GM19099 (cell line): Measurements from ENCODE around the gene CHCHD10.
A peak's percentile ranks its signal among the peaks of the same experiment; 100 is the strongest.

Experiments
- POLR2A ChIP-seq: IDR thresholded peaks from 3 replicates; pipeline ENCODE4 v1.6.1; 2011; ENCODE audit warnings: low read depth; ENCODE audit not compliant: insufficient read length; ENCODE audit errors: extremely low read depth

Gene CHCHD10

GRCh38 chr22:23791738-23792645 lies 24.2 kb upstream of the CHCHD10 start:
- TF ChIP-seq POLR2A = no peak

DNA sequence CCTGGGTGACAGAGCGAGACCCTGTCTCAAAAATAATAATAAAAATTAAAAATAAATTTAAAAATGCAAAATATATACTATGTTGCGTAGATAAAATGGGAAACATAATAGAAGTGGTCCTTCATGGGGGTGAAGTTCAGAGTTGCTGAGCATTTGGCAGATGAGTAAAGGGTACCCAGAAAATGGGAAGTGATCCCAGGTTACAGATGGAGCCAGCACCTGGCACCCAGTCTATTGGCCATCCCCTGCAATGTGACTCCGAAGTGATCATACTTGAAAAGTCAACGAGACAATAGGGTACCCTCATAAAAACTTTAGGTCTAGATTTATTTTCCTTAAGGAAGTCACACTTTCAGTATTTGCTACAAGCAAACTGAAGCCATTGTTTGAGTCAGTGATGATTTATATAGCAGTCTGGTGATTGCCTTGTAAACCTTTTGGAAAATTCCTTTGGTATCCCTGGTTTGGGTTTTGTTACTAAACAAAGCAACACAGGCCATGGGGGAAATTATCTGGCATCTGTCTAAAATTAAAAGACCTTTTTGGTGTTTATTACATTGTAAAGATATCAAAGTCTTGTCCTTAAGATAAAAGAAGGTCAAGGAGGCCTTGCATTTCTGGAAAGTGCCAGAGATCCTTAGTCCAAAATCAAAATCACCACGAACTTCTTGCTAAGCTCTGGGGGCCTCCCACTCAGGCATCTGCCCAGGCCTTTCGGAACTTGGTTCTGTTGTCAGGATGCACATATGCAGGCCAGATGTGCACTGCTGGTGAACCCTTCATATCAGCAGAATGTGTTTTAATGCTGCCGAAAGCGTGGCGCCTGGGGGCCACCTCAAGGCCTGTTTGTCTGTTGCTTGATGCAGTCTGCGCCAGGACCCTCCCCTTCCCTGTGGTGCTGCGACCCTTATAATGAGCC lies 23.3 kb upstream of the CHCHD10 start:
- TF ChIP-seq POLR2A = no peak

DNA sequence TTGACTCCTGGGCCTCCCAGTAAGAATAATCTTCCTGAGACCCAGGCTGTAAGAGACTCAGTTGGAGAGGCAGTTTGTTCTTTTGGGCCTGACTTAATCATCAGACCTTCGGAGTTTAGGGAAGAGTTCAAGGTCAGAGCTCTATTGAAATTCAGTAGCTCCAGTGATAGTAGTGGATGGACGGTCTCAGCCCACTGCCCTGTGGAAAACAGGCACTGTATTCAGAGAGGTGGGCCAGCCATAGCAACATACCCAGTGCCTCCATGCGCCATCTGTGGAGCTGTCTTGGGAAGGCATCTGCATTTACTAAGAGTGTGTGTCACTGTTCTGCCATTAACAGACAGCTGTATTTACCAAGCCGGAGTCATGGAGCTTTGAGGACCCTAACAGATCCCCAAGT lies 21.9 kb upstream of the CHCHD10 start:
- TF ChIP-seq POLR2A = no peak

DNA sequence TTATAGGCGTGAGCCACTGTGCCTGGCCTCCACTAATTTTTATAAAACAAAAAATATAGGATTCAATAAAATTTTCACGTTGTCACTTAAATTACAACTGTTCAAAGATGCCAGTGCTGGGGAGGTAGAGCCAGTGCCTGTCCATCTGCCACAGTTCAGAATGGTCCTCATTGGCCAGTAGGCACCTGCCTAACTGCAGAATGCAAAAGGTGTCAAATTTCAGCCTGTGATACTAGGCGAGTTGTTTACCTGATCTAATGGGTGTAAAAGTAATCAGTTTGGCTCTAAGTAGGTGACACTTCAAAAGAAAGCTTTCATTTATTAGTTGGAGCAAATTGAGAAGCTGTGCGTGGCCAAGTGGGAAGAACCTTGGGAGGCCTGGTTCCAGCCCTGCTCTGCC lies 21.3 kb upstream of the CHCHD10 start:
- TF ChIP-seq POLR2A = no peak

- no peak for TF ChIP-seq POLR2A
Observed at GRCh38 chr22:23787910-23788309, 20.1 kb upstream of the CHCHD10 start.

- no peak for TF ChIP-seq POLR2A
Observed at GRCh38 chr22:23787600-23787896, 19.8 kb upstream of the CHCHD10 start.

GRCh38 chr22:23786752-23787599 lies 19.2 kb upstream of the CHCHD10 start, which contains the start of gene SMARCB1:
Gene SMARCB1, plus strand, starts transcription at chr22:23786966. Its CDS starts 204 bp downstream, at chr22:23787170.
- TF ChIP-seq POLR2A = peak; percentile 81

DNA sequence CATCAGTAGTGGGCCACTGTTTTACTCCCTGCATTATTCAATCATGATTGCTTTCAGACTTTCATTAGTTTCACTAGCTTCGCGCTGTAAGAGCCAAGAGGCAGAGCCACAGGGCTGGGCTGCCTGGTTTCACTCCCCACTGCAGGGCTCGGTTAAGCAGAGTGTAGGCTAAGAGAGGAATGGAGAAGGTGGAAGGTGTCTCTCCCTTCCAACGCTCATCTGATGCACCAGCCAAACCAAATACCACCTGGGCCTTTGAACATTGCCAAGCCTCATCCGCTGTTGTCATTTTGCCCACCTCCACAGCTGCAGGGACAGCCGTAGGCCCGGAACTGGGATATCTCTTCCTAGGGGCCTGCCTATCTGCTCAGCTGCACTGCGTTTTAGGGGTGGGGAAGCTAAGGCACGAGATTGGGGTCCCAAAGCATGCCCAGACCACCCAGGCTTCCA lies 18.5 kb upstream of the CHCHD10 start:
- no peak for TF ChIP-seq POLR2A

DNA sequence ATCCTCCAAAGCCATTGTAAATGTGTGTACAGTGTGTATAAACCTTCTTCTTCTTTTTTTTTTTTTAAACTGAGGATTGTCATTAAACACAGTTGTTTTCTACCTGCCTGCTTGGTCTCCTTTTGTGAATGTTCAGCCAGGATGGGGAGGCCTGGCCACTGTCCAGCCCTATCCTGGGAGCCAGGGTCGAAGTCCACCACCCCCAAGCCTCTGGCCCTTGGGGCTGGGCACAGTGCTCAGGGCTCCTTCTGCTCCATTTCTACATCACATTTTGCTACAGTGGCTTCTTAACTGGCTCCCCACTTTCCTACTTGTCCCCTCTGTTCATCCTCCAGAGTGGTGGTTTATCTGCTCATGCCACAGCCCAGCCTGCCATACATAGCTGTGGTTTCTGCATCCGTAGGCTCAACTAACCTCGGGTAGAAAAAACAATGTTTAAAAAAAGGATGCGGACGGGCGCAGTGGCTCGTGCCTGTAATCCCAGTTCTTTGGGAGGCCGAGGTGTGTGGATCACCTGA lies 16.5 kb upstream of the CHCHD10 start:
- TF ChIP-seq POLR2A = no peak

DNA sequence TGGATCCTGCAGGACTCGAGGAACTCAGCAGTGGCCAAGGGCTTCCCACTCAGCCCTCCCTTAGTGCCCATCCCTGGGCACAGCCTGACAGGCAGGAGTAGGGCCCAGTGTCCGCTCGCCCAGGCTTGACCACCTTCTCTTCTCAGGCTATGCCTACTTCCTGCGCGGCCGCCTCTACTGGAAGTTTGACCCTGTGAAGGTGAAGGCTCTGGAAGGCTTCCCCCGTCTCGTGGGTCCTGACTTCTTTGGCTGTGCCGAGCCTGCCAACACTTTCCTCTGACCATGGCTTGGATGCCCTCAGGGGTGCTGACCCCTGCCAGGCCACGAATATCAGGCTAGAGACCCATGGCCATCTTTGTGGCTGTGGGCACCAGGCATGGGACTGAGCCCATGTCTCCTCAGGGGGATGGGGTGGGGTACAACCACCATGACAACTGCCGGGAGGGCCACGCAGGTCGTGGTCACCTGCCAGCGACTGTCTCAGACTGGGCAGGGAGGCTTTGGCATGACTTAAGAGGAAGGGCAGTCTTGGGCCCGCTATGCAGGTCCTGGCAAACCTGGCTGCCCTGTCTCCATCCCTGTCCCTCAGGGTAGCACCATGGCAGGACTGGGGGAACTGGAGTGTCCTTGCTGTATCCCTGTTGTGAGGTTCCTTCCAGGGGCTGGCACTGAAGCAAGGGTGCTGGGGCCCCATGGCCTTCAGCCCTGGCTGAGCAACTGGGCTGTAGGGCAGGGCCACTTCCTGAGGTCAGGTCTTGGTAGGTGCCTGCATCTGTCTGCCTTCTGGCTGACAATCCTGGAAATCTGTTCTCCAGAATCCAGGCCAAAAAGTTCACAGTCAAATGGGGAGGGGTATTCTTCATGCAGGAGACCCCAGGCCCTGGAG lies 15.7 kb upstream of the CHCHD10 start:
- TF ChIP-seq POLR2A = no peak

GRCh38 chr22:23782703-23783102 lies 14.9 kb upstream of the CHCHD10 start:
- TF ChIP-seq POLR2A = no peak

GRCh38 chr22:23782252-23782651 lies 14.5 kb upstream of the CHCHD10 start:
- TF ChIP-seq POLR2A = no peak

- no peak for TF ChIP-seq POLR2A
Observed at GRCh38 chr22:23781511-23782183, 13.9 kb upstream of the CHCHD10 start.
